Gastrocnemius medialis (tissue), 4 donors: ENCODE measurements around the gene MEF2C.

Source experiments
- CTCF ChIP-seq, 5 experiments: fragments of 450-650 bp in 3 of 5; fragments of 200-600 bp in 2 of 5; sonication (generic) in 2 of 5; IDR thresholded peaks in 4 of 5; conservative IDR thresholded peaks in 1 of 5; 1 replicate in 4 of 5; 2 replicates in 1 of 5; pipeline ENCODE4 v1.5.1; 2016 to 2019; ENCODE audit warnings: antibody characterized with exemption in 5 of 5, mild to moderate bottlenecking in 3 of 5, moderate library complexity in 3 of 5
- POLR2A ChIP-seq, 2 donors: fragments of 450-650 bp; IDR thresholded peaks; one replicate each; pipeline ENCODE4 v1.6.1; 2017; ENCODE audit warnings: antibody characterized with exemption in 2 of 2, mild to moderate bottlenecking in 2 of 2, moderate library complexity in 2 of 2

GRCh38 chr5:88761269-88761850 lies 121.6 kb downstream of the MEF2C start:
- no peak for TF ChIP-seq CTCF (IDR thresholded peaks at IDR 0.05 in 4 of 5, conservative IDR thresholded peaks at IDR 0.05 in 1 of 5)
- TF ChIP-seq POLR2A (IDR thresholded peaks at IDR 0.05): no peak
